ENCODE results near the gene RABGAP1L. TPM values are rescaled to one million over a fixed set of nuclear protein-coding genes. Genes with fewer than 3 reads are reported as not detected.
A peak's percentile ranks its signal among the peaks of the same experiment; 100 is the strongest.

Gene RABGAP1L
- total and polyA plus RNA-seq, 10 of the 15 experiments (the other 5 are each of a cell fraction or from before 2014, with no cell fraction given), result 5.8 to 194 (median 113) TPM

- TF ChIP-seq RAD21 (IDR thresholded peaks at IDR 0.05; ENCODE audit: insufficient read depth, low read depth, low read length) (peak; percentile 58), NBN (IDR thresholded peaks at IDR 0.05) (no peak)
Measured at GRCh38 chr1:174982971-174983689, 823.8 kb downstream of the RABGAP1L start (continued).

GRCh38 chr1:174984952-174985351 is 825.6 kb downstream of the RABGAP1L start:
- Histone ChIP-seq H3K9ac (ENCODE audit: control insufficient read depth, insufficient read depth, low read length) (no peak overlapping the region), H3K27me3 (replicated peaks in 1 of 2; ENCODE audit: control insufficient read depth in 2 of 2, insufficient read depth in 2 of 2, low read length in 1 of 2) (no peaks in the 10 kb centered on the region), H3K4me3 (no peak overlapping the region), H3K4me1 (ENCODE audit: control insufficient read depth, insufficient read depth, low read length) (peaks cover 16% of the 10 kb centered on the region), H3K9me3 (replicated peaks; ENCODE audit: control insufficient read depth, insufficient read depth, low read length) (peaks cover 9% of the 10 kb centered on the region), H3K79me2 (ENCODE audit: control insufficient read depth, insufficient read depth, low read length) (no peaks in the 10 kb centered on the region), H3K4me2 (ENCODE audit: control insufficient read depth, insufficient read depth) (no peak overlapping the region), H3K27ac (ENCODE audit: control insufficient read depth, insufficient read depth) (no peak overlapping the region), H2AFZ (ENCODE audit: control insufficient read depth, low read depth, low read length) (no peak overlapping the region), H4K20me1 (ENCODE audit: control insufficient read depth, insufficient read depth) (no peaks in the 10 kb centered on the region), H3K36me3 (ENCODE audit: control insufficient read depth in 2 of 2, insufficient read depth in 2 of 2, low read length in 1 of 2) (peaks cover 2 to 9% of the 10 kb centered on the region in 2 experiments; a peak in 3 of 4 replicates)
- in situ Hi-C loops (cut with MboI), result no loop called here
- ChIA-PET SMC1A (ENCODE audit: uncharacterized antibody, unreplicated experiment) (interaction anchor here (1.4 to 10.8 kb wide), 5 partner anchors 9 to 108 kb away, joined by 5 to 89 read pairs (median 9); partner anchors contain the start of gene CACYBP), RAD21 (ENCODE audit: unreplicated experiment) (interaction anchor here (1.4 to 3.1 kb wide), 4 partner anchors 10 to 214 kb away, joined by 4 to 14 read pairs (median 11); no protein-coding TSS in a partner anchor), CTCF (interaction anchor here (1.0 to 6.4 kb wide), 9 partner anchors 12 to 218 kb away, joined by 3 to 54 read pairs (median 6); partner anchors contain the start of gene CACYBP), POLR2A (interaction anchor here (1.2 to 1.3 kb wide), 2 partner anchors 26 to 188 kb away, joined by 3 read pairs; no protein-coding TSS in a partner anchor)
- WGBS (ENCODE audit: insufficient coverage, insufficient replicate concordance, low lambda C conversion rate, missing lambda C conversion rate), result 96% methylated on average over 4 of the region's 4 CpGs
- BruUV-seq (replicated peaks), result no TSS peak
- FAIRE-seq, result no peak
- DNase-seq (ENCODE audit: low read depth, low spot score), result no peak
- intact Hi-C loops (cut with micrococcal nuclease; ENCODE audit: unreplicated experiment), result no loop called here
- no peak for ATAC-seq
- no peak for TF ChIP-seq ZBTB33 (IDR thresholded peaks at IDR 0.05)
- TF ChIP-seq IRF3 (IDR thresholded peaks at IDR 0.05), result no peak
- TF ChIP-seq E4F1 (IDR thresholded peaks at IDR 0.05; ENCODE audit: borderline replicate concordance, partially characterized antibody), result no peak
- TF ChIP-seq CEBPZ (IDR thresholded peaks at IDR 0.05; ENCODE audit: low read depth, low read length), result no peak
- TF ChIP-seq IKZF1 (conservative IDR thresholded peaks at IDR 0.05), result no peak
- no peak for TF ChIP-seq BACH1 (IDR thresholded peaks at IDR 0.05; ENCODE audit: borderline replicate concordance)
- TF ChIP-seq SMAD5 (IDR thresholded peaks at IDR 0.05; ENCODE audit: low read depth), result no peak
- TF ChIP-seq POLR2AphosphoS5 (IDR thresholded peaks at IDR 0.05; ENCODE audit: low read length), result no peak

All from GM12878 (cell line).